Stimulated activated CD8-positive, alpha-beta memory T cell treated with anti-CD3 and anti-CD28 coated beads, Interleukin-2, amount 100 ng/mL, for 1 hour (primary cell): ENCODE results near the gene COG6.

ENCODE experiments used
- DNase-seq, 2 donors: peaks; one replicate each; pipeline ENCODE4 v3.0.0-alpha.2; 2020; ENCODE audit warnings: low read depth in 2 of 2

Gene COG6

DNA sequence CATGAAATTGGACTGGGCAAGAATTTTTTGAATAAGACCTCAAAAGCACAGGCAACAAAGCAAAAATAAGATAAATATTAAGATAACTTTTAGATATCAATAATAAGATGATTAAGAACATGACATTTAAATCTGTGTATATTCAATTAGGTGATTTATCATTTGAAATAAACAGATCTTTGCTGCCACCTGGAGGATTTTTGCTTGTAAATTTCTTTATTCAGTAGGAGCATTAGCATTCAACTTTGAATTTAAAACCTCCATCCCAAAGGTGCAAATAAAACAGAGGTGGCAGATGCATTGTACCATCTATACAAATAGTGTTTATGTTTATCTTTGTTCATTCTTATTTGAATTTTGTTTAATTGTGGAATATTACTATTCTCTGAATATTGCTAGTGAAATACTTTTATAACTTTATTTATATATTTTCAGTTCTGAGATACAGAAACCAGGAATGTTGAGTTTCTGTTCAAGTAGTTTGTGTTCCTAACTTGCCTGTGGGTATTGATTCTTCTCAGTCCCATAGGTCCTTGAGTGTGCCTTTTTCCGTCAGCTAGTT, 20.9 kb downstream of the COG6 start:
- DNase-seq, result no peak

DNA sequence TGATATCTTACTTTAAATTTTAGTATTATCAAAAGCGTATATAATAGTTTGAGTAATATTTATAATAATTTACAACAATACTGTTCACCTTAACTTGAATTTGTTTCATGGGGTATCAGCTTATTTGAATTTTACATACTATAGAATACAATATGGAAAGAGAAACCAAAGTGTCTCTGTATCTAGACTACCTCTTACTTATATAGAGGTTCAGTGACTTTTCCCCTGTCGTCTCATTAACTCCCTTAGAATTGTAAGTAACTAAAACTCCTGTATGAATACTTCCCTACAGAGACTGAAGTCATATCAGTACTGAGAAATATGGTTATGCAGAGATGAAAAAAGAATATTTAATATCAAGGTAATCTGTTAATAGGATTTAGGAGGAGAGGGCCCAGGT, 26.8 kb downstream of the COG6 start:
- no peak for DNase-seq

DNA sequence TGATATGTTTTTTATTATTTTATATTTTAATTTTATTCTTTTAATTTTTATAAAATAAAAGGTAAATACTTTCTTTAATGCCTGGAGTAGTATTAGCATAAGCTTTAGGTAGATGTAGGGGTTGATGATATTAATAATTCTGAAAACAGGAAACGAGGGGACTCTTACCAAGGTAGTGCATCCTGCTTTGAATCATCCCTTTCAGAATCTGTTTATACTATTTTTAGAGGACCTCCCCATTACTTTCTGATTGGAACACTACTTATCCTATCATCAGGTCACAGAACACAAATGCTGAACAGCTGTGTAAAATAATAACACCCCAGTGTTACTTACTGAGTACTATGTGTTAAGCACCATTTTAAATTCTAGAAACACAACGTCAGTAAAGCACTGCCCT, 27.3 kb downstream of the COG6 start:
- no peak for DNase-seq

DNA sequence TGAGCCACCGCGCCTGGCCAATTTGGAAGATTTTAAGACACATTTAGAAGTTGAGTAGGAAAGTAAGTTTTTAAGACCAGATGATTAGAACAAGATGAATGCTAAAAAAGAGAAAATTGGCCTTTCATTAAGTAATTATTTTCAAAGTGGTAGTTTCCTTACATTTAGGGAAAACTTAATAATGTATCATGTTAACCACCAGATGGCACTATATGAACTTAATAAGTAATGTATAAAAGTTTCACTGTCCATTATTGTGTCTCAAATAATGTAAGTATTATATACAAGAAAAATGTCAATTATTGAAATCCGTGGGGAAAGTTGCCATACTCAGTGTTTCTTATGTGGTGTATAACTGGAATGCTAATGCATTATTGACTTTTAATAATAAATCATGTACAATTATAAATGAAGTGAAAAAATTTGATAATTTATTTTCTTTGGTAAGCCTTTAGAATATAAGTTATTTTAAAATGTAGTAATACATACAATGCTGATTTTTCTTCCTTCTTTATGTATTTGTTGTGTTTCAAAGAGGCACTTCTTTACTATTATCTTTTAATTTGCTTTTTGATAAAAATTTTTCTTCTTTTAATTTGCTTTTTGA, 29.2 kb downstream of the COG6 start:
- no peak for DNase-seq

DNA sequence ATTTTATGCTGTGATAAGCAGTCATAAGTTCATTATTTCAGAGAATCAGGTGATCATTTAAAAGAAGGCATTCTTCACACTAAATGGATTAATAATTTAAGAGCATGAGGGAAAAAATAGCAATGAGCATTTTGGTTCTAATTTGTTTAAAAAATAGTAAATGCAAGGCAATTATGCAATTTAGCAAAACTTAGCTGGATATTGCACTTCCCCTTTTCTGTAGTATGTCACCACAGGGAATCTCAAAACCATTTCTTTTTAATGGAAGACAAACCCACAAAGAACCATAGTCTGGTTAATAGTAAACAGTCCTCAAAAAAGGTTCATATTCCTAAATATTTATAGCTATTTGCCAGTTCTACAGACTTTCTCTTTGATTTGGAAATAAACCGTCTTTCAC, 30.2 kb downstream of the COG6 start:
- no peak for DNase-seq

DNA sequence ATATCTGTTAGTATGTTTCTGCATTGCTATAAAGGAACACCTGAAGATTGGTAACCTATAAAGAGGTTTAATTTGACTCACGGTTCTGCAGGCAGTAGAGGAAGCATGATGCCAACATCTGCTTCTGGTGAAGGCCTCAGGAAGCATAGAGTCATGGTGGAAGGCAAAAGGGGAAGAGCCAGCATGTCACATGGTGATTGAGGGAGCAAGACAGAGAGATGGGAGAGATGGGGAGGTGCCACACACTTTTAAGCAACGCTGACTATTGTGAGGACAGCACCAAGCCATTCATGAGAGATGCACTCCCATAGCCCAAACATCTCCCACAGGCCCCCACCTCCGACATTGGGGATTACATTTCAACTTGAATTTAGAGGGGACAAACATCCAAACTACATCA, 32.8 kb downstream of the COG6 start:
- no peak for DNase-seq

DNA sequence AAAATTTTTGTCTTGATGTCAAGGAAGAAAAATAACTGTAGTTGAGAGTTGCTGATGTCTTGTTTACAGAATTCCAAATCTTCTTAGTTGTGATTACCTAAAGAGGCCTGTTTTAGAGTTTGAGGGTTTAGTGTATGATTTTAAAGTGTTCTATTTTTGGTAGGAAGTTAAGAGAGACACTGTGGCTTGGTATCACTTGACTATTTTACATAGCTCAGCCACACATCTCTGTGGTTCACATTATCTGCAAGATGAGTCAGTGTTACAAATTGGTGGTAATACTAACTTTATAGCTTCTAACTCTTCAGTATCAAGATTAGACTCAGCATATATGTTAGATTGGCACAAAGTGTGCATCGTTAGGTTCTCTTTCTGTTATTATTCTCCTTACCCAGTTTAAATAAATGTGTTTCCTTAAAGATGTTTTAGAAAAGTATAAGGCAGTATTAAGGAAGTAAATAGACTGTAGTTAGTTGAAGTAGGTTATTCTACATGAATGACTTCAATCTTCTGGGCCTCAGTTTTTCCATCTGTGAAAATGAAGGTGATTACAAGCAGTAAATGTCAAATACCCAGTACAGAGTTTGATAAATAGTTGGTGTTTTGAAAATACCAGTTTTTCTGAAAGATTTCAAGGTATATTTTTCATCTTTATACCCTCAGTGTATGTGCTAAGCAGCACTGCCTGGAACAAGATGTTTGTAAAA, 33.4 kb downstream of the COG6 start:
- no peak for DNase-seq

DNA sequence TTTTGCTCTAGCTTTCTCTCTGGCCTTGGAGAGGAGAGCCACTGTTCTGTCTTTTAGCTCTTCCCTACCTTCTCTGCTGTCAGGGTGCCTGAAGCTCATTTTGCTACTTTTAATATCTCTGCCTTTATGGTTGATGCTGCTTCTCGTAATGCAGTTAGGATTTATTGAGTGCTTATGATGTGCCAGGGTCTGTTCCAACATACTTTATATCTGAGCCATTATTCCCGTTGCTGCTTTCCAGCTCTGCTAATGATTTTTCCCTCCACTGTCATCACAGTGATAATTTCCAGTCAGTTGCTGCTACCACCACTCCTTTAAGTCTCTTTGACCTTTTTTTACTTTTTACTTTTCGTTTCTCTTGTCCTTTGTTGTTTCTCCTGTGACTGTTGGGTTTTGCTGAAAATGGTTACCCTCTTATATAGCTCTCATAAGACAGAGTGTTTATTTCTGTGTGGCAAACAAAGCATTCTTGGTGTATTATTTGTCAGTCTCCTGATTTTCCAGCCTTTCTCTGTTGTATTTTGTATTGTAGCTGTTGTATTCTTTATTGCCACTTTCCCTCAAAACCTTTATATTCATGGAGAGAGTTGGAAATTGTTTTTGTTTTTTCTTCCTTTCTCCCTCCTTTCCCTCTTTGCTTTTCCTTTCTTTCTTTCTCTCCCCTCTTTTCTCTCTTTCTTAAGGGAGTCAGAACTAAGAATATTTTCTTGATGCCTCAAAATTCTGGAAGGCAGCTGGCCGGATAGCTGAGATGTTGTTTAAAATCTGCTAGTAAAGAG, 37.4 kb downstream of the COG6 start:
- no peak for DNase-seq

DNA sequence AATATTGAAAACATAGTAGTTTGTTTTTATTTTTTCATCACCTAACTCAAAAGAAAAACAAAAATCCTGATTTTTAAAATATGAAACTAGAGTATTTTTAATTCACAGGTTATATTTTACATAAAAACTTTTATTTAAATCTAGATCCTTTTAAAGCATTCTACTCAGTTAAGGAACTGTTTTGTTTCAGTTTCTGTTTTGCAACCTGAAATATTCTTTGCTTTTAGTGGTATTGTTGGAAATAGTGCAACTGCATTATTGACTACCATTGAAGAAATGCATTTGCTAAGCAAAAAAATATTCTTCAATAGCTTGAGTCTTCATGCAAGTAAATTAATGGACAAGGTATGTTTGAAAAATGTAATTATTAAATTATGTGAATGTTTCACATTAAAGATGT, 43.8 kb downstream of the COG6 start:
- DNase-seq, result no peak

DNA sequence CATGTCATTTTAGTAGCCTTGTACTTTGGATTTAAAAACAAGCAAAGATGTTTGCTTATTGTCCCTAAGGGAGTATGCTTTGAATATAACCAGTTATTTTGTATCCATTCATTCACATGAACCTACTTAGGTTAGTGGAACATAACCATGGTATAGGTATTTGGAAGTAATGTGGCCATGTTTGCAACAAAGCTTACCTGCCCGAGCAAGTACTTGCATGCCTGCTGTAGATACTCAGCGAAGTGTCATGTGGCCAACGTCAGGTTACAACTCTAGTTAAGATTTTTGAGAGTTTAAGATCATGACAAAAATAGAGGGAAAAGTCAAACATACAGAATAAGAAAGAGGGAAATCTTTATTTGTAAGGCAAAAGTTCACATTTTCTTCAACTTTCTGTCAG, 57.2 kb downstream of the COG6 start:
- no peak for DNase-seq

DNA sequence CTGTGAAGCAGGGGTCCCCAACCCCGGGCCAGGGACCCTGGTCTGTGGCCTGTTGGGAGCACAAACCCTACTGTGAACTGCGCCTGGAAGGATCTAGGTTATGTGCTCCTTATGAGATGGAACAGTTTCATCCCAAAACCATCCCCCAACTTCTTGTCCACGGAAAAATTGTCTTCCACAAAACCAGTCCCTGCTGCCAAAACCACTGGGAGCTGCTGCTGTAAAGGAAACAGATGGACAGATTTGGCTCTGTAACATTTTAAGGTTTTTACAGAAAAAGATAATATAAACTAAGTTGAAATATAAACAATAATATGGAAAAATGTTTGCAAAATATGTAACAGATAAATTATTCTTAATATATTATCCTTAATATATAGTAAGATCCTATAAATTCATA, 73.7 kb downstream of the COG6 start:
- no peak for DNase-seq

DNA sequence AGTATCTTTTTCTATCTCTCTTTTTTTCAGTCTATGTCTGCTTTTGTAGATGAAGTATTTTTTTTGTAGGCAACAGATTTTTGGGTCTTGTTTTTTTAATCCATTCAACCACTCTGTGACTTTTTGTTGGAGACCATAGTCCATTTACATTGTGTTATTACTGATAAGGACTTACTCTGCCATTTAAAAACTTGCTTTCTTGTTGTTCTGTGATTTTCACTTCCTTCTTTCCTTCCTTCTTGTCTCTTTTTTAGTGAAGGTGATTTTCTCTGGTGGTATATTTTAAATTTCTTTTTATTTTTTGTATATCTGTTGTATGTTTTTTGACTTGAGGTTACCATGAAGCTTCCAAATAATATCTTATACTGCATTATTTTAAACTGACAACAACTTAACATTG, 79.5 kb downstream of the COG6 start:
- no peak for DNase-seq

DNA sequence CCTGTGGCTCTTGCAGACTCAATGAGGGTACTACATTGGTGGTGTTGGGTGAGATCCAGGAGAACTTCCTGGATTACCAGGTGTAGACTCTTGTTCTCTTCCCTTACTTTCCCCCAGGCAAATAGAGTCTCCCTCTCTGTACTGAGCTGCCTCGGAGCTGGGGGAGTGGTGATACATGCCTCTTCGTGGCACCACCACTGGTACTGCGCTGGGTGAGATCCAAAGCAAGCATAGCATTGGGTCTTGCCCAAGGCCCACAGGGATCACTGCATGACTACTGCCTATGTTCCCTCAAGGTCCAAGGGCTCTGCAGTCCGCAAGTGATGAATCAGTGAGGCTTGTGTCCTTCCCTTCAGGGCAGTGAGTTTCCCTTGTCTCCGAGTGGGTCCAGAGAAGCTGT, 81.6 kb downstream of the COG6 start:
- no peak for DNase-seq

DNA sequence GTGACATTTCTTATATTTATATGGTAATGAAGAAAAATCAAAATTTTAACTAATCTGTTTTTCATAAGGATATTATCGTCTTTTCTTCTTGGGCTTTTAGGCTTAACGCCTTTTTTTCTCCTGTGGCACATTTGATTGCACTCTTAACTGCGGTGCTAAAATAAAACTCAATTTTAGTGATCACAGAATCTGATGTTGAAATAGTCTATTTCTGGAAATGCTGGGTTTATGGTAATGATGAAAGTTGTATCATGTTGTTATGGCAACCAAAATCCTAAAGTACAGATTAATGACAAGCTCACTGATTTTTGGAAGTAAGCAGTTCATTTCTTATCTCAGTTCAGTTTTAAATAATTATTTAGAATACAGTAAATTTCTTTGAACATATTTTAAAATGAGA, 85.3 kb downstream of the COG6 start:
- DNase-seq, result no peak

DNA sequence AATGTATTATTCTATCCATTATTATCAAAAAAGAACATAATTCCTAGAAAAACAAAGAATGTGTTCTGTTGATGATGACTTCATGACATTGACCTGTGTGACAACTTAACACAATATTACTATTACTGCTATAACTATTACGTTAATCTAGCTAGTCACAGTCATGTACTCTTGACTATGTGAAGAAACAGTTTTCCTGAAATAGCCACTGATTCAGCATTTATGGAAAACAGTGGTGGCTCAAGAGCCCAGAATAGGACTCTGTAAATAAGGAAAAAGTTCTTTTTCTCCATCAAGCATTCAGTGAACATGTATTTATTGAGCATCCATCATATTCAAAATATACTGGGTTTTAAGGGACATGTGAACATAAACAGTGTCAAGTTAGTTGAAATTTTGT, 93.5 kb downstream of the COG6 start:
- no peak for DNase-seq

DNA sequence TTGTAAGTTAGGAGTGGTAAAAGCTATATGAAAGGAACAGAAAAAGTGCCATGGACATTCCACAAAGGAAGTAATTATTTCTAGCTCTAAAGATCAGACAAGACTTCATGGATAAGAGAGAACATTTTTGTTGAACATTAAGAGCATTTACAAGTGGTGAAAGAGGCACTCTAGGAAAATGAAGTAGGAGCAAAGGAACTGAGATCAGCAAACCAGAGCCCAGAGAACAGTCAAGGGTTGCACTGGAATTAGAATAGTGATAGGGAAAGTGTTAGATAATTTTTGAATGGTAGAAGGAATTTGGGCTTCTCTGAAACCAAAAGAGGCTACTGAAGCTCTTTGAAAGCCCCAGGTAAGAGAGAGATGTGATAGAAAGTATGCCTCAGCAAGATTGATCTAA, 94.1 kb downstream of the COG6 start:
- DNase-seq, result no peak

DNA sequence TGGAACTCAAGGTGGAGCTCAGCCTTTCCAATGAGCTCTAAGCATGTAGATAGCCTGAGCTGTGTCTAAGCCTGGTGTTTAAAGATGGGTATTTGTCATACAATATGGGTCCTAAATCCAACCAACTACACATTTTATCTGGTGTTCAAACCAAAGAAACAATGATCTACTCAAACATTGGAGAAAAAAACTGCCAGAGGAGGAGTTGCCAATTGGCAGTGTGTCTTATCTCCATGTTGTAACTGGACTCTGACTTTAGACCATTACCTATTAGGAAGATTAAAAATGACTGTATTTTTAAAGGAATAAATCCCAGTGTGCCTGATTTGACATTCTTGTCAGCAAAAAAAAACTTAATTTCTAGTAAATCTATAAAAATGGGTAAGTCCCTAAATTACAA, 96.3 kb downstream of the COG6 start:
- DNase-seq, result no peak

DNA sequence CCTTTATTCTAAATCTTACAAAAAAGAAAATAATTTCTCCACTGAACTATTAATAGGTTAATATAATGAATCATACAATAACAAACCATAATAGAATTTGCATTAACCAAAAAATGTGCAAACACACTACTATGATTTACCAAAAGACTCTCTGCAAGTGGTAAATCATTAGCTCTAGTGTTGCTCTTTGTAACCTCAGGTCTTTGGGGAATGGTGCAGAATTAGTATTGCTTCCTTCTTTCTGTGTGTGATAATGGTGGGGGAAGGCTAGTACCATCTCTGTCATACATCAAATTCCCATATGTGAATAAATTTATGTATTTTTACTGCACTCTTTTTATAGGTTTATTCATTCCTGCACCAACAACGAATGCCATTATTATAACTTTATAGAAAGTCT, 105.1 kb downstream of the COG6 start:
- no peak for DNase-seq

DNA sequence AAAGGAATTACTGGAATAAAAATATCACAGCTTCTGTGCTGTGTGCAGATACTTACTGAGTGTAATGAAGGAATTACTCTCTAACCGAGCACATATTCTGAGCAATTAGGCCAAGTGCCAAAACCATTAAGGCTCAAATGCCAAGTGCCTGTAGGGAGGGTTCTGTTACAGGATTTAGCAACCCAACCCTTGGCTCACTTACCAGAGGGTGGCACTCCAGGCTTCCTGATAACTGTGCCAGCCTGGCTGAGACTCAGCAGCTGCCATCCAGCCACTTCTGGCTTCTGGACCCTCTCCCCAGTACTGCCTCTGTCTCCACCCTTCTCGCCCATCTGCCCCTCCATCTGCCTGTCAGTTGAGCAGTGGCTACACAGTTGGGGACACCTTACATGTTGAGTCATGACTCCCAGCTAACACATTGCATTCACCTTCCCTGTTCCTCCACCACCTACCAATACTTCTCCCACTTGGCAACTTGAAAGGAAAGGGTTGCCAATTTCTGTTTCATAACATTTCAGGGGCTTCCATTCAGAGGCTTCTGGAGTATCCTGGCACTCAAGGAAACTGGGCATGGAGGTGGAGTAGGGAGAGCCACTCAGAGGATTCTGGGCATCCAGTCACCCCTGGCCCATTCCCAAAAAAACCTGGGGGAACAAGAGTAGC, 110.5 kb downstream of the COG6 start:
- no peak for DNase-seq

DNA sequence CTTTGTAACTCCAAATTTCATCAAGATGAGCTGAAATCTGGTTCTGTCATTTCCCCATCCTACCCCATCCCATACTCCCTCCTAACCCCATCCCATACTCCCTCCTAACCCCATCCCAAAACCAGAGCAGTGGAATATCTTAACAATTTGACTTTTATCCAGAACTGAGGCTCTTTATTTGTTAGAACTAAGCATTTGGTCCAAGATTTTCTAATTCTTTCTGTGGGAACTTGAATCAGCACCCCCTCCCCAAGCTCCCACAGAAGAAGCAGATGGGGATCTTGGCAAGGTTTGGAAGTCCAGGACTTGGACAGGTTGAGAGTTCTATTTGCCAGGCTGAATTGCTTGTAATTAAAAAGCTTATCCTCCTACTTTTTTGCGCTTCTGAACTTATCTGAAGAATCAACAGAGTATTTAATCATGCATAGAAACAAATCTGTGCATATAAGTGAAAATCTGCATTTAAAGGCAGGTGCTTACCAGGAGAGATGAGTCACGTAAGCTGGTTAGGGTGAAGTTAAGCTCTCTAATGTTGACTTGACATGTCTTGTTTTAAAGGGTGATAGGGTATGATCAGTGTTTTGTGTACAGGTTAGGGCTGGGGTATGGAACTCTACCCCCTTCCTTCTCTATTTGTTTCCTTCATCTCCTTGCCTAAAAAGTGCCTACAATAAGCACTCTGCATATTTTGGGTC, 111.1 kb downstream of the COG6 start:
- DNase-seq, result no peak

DNA sequence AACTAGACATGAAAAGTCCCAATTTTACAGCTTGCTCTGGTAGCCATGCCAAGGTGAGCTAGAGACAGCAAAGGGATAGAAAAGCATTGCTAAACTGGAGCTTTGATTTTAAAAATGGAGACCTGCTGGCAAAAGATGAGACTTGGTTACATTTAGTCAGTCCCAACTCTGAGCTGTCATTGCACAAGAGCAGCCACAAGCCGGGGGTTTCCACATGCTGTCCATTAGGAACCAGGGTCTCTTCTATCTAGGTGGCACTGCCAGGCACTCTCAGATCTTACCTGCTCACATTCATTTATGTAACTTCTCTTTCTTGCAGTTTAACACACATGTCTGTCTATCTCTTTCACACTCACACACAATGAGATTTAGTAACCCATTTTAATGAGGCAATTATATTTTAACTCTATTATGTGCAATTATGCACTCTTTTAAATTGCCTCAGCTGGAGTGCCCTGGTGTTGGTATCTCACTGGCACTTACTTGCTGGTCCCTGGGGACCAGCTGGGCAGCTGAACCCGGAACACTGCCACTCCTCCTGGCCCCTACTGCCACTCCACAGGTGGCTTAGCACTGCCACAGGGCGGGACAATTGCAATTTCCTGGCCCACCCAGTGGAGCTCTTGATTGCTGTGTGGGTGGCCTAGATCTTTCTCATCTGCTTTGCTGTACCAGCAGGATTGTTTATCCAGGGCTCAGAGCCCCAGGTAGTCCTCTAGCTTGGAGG, 112.5 kb downstream of the COG6 start:
- no peak for DNase-seq
